ENCODE data around the gene TFEB.
A peak's percentile ranks its signal among the peaks of the same experiment; 100 is the strongest.

Gene TFEB

DNA sequence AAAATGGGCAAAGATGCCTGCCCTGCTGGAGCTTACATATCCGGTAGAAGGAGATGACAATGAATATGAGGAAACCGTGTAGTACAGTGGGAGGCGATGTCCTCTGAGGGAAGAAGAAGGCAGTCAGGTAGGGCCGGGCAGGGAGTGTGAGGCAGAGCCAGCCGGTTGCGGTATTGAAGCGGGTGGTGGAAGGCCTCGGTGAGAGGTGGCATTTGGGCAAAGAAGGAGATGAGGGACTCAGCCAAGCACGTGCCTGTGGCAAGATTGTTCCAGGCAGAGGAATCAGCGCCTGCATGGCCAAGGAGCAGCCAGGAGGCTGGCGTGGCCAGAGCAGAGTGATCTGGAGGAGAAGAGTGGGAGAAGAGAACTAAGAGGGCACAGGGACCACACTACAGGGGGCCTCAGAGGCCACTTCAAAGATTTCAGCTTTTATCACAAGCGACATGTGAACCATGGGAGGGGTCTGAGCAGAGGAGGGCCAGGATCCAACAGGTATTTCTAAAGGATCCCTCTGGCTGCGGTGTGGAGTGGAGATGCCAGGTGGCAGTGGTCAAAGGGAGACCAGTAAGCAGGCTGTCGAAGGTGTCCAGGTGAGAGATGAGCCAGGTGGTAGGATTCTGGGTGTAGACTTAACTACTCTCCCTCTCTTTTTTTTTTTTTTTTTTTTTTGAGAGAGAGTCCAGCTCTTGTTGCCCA lies 83.3 kb downstream of the TFEB start:
- DNase-seq (ENCODE audit: low spot score): no peak

DNA sequence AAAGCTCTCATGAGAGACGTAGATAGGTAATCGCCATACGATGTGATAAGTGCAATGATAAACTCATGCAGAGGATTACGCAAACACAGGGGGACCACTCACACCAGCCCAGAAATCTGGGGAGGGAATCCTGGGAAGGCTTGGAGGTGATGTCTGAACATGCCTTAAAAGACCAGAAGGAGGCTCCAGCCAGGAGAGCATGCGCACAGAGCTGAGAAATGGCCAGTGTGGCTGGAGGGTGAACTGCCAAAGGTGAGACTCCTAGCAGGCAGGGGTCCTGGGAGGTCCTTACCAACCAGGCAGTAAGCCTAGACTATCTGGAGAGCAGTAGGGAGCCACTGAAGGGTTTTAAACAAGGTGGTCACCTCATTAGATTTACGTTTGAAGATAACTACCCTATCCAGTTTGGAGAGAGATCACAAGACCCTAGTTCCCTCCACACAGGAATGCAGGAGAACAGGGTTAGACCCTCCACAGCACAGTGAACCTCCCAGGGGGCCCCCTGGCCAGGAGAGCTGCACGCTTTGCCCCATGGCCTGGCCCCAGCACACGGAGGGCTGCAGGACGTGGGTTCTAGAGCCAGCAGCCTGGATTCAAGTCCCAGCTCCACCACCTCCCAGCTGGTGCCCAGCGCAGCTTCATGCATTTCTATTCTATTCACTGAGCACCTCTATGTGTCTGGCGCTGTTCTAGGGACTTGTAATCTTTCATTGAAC lies 84.0 kb downstream of the TFEB start:
- DNase-seq (ENCODE audit: low spot score): no peak

DNA sequence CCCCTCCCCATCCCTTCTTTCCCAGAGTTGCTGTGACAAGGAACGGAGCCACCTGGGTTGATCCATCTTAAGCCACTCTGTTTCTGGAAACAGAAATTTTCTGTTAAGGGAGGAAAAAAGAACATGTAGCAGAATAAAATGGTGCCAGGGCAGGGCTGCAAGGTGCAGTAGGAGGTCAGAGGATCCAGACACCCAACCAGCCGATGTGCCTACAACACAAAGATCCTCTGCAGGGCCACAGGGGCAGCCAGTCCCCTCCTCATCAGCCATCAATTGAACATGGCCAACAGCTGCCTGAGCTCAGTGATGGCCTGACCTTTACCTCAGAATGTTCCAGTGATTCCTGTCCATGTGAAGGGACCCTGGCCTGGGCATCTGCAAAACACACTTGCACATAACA lies 85.3 kb downstream of the TFEB start:
- DNase-seq (ENCODE audit: low spot score): no peak

DNA sequence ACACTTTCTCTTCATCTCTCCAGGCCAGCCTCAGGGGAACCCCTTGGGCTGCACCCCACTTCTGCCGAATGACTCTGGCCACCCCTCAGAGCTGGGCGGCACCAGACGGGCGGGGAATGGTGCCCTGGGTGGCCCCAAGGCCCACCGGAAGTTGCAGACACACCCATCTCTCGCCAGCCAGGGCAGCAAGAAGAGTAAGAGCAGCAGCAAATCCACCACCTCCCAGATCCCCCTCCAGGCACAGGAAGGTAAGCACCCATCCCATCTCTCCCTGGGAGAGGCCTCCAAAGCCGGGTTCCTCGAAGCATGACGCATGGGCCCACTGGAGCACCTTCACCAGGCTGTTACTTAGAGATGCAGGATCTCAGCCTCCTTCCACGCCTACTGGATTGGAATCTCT lies 85.8 kb downstream of the TFEB start:
- no peak for DNase-seq (ENCODE audit: low spot score)

DNA sequence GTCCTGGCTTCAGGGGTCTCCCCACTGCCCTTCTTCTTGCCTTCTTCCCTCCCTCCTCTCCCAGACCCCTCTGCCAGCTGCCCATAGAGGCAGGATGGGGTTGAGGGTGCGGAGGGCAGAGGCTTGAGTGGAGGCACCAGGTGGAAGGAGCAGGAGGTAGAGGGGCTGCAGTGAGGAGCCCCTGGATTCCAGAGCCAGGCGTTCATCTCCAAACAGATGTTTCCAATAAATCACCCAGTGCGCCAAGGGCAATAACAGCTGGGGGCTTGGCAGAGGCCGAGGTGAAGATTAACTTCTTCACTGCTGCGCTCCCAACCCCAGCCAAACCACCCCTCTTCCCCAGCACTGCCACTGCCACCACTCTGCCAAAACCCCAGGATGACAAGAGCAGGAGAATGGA lies 86.5 kb downstream of the TFEB start:
- peak; percentile 82 for DNase-seq (ENCODE audit: low spot score)

DNA sequence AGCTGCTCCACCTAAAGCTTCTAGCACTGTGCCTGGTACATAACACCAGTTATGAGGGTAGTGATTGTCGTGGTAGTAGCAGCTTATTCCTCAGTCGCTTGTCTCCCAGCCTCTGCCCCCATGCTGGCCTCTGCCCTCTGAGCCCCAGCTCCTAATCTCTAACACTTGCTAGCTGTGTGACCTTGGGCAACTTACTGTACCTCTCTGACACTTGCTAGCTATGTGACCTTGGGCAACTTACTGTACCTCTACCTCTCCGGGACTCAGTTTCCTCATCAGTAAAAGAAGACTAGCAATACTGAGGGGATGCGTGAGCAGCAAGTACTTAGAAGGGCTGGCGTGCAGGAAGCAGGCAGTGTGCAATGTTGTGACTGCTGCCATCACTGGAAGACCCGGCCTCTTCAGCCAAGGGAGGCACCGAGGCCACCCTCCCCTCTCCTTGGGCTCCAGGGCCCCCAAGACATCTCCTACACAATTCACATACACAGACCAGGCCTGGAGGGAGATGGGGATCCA lies 87.3 kb downstream of the TFEB start:
- DNase-seq (ENCODE audit: low spot score): no peak

DNA sequence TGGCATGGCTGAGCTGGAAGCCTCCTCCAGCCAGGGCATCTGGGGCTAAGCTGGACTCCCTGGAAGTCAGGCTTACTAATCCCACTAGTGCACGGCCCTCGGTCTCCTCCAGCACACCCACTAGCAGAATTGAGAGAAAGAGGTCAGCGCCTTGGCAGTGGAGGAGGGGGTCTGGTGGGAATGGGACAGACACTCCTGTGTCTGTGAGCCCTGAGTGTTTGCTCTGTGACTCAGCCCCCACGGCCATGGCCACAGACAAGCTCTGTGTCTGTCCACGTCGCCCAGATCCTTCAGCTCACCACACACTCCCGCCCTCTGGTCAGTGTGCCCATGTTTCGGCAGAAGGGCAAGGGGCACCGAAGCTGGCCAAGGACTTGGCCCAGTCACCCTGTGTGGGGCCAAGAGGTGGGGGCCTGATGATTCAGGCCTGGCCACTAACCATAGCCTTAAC lies 88.3 kb downstream of the TFEB start:
- no peak for DNase-seq (ENCODE audit: low spot score)

DNA sequence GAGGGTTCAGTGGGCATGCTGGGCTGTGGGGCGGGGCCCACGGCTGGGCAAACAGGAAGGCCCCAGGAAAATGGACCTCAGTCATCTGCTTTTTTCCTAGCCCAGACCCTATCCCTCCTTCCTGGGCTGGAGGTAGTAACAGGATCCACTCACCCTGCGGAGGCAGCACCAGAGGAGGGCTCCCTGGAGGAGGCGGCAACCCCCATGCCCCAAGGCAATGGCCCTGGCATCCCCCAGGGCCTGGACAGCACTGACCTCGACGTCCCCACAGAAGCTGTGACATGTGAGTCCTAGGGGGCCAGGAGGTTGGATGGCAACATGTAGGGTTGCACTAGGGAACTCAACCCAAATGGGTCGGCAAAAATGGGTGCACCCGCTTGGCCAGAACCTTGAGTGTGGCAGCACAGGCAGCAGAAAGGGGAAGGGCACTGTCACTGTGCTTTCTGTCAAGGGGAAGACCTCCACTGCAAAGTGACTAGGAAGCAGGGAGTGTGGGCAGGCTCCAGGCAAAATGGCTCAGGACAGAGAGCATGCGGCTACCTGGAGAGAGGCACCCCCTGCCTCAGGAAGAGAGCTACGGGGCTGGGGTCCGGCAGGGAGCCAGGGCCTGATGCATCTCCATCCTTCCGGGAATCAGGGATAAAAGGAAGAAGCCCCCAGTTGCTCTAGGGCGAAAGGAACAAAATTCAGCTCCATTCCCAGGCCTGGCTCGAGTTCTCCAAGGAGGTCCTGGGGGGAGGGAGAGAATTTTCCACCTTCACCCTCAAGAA lies 89.2 kb downstream of the TFEB start:
- no peak for DNase-seq (ENCODE audit: low spot score)

DNA sequence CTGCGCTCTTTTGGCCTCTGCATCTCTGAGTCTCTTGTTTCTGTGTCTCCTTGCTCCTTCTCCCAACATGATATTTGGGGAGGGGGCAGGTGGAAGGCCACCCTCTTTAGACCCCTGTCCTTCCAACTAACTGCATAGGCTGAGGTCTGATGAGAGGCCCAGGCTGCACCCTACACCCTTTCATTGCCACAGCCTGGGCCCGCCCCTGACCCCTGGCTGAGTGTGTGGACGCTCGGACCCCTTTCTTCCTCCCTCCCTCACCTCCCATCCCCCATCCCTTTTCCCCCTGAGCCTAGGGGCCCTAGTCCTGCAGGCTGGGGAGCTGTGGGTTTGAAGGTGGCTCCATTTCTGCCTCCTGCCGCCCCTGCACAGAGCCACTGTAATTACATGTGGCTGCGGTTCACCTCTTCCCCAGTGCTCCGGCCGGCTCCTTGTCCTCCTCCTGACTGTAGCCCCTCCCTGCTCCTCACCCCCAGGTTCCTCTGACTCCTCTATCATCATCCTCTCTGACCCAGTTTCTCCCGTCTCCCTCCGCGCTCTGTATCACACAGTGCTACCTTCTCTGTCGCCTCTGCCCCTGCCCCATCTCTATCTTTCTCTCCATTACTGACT lies 90.3 kb downstream of the TFEB start:
- DNase-seq (ENCODE audit: low spot score): peak; percentile 70

DNA sequence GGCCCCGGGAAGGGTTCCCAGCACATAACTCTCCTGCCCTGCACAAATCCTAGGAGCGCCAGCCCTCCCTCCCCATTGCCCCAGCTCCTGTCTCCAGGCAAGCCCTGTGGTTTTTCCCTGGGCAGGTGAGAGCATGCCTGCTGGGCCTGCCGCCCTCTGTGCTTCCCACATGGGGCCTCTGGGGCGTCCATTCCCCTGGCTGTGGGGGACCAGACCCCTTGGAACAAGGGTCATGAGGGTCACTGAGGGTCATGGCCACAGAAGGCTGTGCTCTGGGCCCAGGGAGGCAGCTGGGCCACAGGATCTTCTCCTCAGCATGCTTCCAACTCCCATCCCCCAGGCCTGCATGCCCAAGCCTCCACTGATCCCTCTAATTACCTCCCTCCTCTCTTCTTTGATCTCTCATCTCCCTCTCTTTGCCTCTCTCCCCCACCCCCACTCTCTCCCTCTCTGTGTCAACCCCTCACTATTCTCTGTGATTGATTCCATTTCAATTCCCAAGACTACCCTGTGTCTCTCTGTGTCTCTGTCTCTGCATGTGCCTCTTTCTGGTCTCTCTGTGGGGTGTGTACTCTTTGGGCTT lies 91.0 kb downstream of the TFEB start:
- no peak for DNase-seq (ENCODE audit: low spot score)

DNA sequence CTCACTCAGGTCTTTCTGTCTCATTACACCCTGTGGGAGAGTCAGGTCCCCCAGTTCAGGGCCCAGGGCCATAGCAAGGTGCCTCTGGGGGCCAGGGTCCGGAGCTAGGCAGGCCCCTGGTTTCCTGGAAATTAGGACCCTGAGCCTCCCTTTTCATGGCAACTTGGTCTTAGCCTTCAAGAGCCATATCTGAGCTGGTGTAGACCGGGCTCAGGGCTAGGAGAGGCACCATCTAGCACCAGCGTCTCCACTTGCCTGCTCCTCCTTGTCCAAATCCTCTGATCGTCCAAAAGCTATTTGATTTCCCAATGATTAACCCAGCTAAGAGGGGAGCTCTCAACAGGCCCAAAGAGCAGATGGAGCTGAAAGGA lies 91.5 kb downstream of the TFEB start:
- no peak for DNase-seq (ENCODE audit: low spot score)

DNA sequence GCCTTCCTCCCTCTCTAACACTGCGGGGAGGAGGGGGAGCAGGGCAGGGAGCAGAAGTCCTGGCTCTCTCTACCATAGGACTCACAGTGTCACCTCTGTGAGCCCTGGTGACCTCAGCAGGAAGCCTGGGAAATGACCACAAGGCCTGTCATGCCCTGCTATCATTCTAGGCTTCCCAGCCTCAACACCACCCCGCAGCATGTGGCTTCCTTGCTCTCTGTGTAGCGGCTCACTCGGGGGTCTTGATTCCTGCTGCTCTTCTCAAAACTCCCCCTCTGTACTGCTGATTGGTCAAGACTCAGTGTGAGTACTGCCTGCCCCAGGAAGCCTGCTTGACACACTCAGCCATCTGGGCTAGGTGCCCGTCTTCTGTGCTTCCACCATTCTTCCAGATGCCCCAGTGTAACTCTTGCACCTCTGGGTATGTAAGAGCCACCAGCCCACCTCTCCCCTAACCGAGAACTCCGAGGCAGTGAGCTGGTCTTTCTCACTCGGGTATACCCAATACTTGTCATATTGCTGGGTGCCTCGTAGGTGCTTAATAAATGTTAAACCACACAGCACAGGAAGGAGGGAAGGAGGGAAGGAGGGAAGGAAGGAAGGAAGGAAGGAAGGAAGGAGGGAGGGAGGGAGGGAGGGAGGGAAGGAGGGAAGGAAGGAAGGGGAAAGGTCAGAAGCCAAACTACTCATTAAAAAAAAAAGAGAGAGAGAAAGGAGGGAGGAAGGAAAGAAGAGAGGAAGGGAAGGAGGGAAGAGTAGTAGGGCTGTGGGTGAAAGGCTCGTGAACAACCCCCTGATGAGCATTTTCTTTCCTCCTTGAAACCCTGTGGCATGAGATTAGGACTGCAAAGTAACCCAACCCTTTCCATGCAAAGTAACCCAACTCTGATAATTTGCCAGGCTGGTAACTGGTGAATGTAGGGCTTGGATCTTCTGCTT lies 92.2 kb downstream of the TFEB start:
- DNase-seq (ENCODE audit: low spot score): no peak

DNA sequence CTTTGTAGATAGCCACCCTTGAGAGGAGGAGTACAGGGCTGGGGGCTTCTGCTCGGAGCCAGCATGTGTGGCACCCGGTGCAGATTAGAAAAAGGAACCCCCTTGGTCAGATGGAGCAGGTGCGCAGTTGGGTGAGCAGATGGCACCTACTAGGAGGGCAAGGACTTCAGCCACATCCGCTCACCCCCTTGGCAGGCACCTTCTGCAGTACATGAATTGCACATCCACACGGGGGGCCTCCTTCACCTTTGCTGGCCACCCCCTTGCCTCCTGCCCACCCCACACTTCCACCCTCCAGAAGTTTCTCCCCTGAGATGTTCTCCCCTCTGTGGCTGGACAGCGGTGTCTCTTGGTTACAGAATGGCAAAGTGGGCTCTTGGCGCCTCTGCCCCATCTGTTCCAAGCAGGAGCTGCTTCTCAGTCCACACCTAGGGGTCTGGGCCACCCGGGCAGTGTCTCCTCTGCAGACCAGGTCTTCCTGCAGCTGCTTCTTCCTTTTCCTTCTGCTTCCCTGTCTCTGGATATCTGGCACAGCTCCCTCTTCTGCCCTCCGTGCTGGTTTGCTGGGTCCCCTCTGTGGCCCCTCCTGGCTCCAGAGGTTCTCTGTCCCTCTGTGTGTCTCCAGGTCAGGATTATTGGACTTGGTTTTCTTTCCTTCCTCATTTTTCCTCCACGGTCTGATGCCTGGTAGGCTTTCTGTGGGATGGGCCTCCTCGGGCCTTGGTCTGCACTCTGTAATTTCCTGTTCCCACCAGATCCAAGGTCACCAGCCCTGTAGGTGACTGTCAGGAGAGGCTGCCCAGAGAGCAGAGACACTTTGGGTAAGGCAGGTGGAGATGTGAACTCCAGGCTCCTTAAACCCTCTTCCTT lies 93.1 kb downstream of the TFEB start:
- no peak for DNase-seq (ENCODE audit: low spot score)

DNA sequence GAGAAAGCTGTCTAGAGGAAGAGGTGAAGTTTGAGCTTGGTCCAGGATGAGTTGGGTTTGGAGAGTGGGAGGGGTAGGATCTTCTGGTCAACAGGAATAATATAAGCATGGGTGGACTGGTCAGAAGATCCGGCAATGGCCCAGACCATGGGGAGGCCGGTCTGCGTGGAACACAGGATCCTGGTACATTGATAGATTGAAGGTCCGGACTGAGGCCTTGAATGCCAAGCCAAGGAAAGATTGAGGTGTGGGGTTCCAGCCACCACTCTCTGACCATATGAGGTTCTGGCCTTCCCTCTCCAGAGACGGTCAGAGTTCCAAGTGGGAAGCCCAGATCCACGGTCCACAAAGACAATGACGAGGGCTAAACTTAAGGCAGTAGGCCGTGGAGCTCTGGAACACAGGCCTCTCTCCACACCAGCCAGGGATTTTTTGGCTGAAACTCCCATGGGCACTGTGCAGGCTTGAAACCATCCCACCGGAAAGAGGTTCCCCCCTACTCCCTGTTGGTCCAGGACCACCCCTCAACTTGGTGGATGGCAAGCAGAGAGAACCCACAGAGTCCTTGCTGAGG lies 94.0 kb downstream of the TFEB start:
- DNase-seq (ENCODE audit: low spot score): no peak

DNA sequence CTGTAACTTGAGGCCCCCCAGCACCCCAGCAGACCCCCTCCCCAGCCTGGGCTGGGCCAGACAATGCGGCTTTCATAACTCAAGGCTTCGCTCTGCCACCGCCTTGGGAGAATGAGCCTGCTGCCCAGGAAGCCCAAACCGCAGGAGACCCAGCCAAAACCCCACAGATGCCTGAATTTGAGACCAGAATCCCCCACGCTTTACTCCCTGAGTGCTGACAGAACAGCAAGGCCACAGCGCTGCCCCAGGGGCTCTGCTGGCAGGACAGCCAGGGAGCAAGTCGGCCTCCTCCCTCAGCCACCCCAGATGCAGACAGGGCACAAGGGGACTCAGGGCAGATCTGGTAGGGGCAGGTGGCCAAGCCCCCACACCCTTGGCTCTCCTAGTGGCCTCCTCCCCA lies 95.0 kb downstream of the TFEB start:
- DNase-seq (ENCODE audit: low spot score): no peak

DNA sequence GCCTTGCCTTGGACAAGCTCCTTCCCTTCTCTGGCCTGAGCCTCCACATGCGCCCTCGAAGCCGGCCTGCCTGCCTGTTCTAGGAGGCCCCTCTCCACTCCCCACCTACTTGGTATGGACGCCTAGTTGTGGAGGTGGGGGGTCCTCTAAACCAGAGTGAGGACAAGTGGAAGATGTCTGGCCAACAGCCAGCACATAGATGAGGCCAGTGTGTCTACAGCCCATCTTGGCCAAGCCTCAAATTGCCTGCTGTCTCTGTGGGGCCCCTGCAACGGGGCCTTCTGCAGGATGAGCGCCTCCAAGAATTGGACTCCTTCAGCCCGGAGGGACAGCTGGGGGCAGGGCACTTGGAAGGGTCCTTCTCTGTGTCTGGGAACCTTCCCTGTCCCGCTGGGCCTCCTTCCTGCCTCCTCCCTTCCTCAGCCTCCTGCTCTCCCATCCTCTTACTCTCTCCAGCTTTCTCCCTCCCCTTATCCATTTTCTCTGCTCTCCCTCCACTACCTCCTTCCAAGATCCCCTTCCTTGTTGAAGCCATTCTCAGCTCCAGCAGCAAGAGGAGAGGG lies 95.5 kb downstream of the TFEB start:
- DNase-seq (ENCODE audit: low spot score): peak; percentile 83

DNA sequence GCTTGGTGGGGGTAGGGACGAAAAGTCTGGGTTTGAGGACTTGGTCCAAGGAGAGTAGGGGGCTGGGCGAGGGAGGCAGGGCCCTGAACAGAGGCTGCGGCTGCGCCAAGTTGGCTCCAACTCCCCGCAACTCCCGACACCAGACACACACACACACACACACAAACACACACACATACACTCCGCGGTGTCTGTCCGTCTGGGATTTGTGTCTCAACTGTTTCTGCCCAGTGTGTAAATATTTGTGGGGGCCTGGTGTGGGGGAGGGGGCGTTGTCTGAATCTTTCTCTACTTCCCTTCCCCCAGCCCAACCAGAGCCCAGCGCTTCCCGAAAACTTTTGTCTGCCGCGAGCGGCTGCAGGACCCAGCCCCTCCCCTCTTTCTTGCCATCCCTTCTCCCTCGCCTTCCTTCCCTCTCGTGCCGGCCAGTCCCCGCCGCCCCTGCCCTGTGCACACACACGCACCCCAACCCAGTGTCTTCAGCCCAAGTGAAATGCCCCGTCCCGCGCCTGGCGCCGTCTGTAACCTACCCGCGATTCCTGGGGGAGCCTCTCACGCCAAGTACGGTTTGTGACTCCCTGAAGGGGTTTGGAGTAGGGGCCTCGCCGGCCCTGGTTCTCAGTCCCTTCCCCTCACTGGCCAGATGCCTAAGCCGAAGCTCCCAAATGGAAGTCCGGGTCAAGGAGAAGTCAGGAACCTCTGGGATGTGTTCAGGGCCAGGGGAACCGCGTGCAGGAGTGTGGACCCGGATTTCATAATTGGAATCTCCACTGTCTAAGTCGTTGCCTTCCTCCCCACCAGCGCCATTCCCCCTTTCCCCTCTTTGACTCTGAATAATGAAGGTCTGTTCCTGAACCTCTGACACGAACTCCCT lies 96.2 kb downstream of the TFEB start:
- peak; percentile 88 for DNase-seq (ENCODE audit: low spot score)
